Activated CD4-positive, alpha-beta T cell treated with anti-CD3 and anti-CD28 coated beads for 48 hours (primary cell): ENCODE results near the gene COG1.
"Not testable (repeated sequence)": the region's sequence is repeated elsewhere in the genome, so short reads cannot be mapped to it uniquely, and the experiment has no call there.

Source experiments
- DNase-seq: peaks from one replicate; pipeline ENCODE4 v3.0.0-alpha.2; 2020

The COG1 gene, protein sequence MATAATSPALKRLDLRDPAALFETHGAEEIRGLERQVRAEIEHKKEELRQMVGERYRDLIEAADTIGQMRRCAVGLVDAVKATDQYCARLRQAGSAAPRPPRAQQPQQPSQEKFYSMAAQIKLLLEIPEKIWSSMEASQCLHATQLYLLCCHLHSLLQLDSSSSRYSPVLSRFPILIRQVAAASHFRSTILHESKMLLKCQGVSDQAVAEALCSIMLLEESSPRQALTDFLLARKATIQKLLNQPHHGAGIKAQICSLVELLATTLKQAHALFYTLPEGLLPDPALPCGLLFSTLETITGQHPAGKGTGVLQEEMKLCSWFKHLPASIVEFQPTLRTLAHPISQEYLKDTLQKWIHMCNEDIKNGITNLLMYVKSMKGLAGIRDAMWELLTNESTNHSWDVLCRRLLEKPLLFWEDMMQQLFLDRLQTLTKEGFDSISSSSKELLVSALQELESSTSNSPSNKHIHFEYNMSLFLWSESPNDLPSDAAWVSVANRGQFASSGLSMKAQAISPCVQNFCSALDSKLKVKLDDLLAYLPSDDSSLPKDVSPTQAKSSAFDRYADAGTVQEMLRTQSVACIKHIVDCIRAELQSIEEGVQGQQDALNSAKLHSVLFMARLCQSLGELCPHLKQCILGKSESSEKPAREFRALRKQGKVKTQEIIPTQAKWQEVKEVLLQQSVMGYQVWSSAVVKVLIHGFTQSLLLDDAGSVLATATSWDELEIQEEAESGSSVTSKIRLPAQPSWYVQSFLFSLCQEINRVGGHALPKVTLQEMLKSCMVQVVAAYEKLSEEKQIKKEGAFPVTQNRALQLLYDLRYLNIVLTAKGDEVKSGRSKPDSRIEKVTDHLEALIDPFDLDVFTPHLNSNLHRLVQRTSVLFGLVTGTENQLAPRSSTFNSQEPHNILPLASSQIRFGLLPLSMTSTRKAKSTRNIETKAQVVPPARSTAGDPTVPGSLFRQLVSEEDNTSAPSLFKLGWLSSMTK

GRCh38 chr17:73192894-73193701 is at the start of gene COG1:
Gene COG1, plus strand, starts transcription at chr17:73193055. Its CDS starts 15 bp downstream, at chr17:73193070.
- DNase-seq, result peak; percentile 92

GRCh38 chr17:73144209-73144608 is 48.6 kb upstream of the COG1 start:
- DNase-seq, result not testable (repeated sequence)

- DNase-seq, result no peak
Measured at GRCh38 chr17:73145641-73146040, 47.2 kb upstream of the COG1 start.

GRCh38 chr17:73147791-73148190 is 45.1 kb upstream of the COG1 start:
- DNase-seq, result not testable (repeated sequence)

DNA sequence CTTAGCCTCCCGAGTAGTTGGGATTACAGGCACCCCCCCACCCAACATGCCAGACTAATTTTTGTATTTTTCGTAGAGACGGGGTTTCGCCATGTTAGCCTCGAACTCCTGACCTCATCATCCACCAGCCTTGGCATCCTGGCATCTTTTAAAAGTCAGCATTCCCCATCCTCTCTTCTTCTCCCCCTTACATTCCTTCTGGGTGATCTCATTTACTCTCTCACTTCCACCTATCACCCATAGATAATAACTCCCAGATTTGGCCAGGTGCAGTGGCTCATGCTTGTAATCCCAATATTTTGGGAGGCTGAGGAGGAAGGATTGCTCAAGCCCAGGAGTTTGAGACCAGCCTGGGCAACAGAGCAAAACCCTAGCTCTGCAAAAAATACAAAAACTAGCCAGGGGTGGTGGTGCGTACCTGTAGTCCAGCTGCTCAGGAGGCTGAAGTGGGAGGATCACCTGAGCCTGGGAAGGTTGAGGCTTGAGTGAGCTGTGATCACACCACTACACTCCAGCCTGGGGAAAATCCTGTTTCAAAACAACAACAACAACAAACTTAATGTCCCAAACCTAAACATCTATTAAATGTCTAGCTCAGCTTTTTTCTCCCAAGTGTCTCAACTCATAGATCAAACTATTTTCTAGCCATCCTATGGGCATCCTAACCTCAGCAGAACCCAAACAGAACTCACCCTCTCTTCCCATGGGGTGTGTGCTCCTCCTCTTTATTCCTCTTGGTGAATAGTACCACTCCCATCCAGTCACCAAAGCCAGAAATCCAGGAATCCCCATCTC is 44.1 kb upstream of the COG1 start:
- DNase-seq, result no peak

GRCh38 chr17:73150622-73151300 is 42.1 kb upstream of the COG1 start:
- not testable (repeated sequence) for DNase-seq

- DNase-seq, result no peak
Measured at GRCh38 chr17:73151916-73152632, 40.8 kb upstream of the COG1 start.

DNA sequence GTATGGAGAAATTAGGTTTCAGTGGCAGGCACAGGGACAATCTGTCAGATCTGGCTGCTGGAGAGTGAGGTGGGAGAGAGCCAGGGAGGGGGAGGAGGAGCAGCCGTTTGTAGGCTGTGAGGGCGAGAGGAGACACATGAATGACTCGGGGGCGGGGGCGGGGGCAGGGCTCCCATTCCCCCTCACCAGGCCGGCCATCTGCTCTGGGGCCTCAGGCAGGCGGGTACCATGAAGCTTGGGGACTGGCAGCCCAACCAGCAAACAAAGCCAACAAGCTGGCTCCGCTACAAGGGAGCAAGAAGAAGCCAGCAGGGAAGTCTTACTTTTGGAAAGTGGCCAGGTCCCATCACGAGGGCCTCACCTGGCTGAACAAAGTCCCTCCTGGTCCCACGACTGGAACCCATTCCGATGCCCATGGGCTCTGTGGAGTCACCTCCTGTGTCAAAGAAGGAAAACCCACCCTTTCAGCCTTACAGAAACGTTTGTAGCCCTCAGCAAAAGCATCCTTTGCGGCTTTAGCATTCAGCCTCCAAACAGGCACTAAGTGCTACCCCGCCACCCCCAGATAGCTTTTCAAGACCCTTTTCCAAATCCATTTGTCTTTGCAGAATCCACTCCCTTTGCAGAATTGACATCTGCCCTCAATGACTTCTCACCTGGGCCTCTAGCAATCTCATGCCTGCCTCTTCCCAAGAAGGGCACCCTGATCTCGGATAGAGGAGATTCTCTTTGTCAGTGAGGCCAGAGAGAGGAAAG is 37.3 kb upstream of the COG1 start:
- DNase-seq, result no peak

DNA sequence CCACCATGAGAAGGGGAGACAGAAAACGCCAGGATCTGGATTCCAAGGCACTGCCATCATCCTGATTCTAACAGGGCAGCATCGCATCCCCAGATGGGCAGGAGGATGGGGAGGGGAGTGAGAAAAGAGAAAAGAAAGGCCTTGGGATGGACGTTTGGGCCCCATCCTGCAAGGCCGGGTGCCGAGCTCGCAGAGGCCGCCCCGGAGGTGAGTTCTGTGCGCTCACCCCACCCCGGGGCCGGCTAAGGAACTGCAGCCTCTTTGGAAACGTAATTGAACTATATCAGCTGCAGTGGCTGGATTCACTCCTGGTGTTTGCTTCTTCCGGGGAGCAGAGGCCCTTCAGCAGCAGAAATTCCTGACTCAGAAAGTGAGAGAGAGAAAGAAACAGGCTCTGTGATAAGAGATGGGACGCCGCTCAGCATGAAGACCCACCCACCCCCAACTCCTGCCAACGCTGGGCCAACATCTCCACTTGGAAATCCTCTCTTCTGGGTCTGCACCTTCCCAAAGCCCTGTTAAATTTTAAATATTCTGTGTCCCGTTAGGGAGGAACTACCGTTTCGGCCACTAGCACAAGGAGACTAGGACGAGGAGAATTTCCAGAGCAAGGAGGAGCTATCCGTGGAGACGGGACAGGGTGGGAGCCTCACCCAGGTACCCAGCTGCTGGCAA is 36.6 kb upstream of the COG1 start:
- DNase-seq, result peak; percentile 79

DNA sequence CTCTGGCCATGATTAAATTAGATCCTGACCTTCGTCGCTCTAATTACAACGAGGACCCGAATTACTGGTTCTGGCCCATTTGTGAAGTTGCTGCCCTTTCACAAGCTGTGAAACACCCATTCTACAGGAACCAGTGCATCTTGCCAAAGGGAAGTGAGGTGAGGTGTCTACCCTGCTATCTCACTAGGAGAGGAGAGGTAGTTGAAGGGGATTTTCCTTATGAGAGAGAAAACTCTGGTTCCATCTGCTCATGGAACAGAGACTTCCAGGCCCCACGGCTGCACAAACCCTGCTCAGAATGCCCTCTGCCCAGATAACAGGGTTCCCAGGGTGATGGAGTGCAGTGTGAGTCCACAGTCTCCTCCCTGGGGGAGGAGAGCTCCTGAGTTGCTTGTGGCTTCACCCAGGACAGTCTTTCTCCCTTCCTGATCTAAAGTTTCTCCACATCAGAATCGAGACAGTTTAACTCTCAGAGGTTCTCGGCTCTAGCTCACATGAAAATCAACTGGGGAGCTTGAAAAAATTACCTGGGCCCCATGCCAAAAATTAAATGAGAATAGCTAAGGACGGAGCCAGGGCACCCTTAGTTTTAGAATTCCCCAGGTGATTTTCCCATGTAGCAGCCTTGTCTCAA is 35.9 kb upstream of the COG1 start:
- DNase-seq, result no peak

GRCh38 chr17:73157521-73157890 is 35.3 kb upstream of the COG1 start:
- DNase-seq, result no peak

DNA sequence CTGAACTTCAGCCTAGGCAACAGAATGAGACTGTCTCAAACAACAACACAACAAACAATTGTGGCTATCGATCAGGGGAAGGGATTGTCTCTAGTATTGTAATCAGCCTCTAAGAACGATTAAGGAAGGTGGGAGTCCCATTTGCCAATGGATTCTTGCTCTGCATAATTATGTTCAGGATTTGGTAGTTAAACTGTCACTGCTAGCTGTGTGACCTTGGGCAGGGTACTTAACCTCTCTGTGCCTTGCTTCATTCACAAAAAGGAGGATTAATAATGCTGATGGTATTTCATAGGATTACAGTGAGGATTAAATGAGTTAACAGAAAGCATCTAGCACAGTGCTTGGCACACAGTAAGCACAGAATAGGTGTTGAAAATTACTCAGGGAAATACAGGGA is 34.7 kb upstream of the COG1 start:
- no peak for DNase-seq

DNA sequence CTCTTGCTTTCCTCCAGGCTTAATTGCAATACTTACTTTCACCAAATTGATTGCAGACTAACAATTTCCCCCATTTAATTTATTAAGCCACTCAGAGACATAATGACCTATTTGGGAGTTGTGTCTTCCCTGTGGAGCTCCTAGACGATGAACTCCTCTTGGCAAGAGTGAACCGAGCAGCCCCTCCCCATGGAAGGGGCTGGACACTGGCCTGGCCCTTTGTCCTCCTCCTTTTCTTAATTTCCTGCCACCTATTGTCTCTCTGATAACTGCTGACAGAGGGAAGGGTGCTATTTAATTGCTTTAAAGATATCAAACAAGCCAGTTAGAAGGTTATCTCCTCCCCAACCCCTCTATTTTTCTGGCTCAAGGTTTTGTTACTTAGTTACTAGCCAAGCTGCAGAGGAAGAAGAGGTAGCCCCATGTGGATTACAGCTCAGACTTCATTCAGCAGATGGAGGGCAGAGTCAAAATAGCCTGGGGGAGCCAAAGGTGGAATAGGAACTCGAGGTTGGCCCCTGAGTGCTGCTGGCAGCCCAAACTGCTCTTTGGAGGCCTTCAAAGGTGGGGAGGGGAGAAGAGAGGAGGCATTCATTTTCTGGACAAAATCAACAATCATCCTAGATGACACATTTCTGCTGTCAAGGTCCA is 31.8 kb upstream of the COG1 start:
- no peak for DNase-seq

DNA sequence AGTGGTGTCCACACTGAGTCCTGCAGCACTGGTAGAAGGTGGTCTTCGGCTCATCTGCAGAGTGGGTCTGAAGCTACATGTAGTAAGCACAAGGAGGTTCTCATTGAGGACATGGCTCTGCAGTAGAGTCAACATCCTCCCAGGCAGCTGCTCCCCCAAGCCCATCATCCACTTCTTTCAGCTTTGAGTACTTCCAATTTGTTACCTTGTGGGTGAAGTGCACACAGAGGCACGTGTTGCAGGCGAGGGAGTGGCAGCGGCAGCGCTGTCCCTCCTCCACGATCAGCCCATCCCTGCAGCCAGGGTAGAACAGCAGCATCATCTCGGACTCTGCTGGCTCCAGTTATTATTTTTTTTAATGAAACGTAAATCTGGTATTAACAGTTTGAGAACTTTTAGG is 29.8 kb upstream of the COG1 start:
- DNase-seq, result no peak

- no peak for DNase-seq
Measured at GRCh38 chr17:73165616-73166404, 27.0 kb upstream of the COG1 start.

DNA sequence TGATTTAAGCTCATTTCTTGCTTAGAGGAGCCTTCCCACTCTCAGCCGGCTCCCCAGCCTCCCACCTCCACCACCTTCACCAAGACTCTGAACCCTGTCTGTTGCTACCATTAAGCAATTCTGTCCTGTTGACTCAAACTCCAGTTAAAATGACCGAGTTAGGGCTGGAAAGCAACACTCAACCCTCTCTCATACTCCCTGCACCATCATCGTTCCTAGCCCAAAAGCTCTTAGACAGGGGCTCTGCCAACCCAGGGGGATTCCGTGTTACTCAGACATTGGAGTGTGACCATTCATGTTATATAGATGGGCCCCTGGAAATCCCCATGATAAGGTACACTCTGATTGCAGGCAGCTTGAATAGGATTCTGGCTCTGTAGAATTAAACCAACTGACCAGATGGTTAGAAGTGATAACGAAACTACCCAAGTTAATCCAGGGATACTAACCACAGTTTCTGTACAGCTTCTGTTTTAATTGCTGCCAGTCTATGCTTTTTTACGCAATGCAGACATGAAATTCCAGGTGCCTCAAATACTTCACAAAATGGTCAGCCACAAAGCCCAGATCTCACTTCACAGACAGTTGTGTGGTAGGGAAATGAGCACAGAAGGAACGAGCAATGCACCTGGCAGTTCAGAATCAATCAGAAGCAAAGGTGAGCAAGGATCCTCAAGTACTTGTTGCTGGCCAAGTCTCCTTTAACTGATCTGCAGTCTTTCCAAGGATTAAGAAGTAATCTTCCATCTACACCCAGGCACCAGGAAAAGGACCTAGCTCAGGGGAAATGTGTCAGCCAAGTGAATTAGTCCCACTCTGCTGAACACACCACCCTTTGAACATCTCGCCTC is 25.9 kb upstream of the COG1 start:
- no peak for DNase-seq

DNA sequence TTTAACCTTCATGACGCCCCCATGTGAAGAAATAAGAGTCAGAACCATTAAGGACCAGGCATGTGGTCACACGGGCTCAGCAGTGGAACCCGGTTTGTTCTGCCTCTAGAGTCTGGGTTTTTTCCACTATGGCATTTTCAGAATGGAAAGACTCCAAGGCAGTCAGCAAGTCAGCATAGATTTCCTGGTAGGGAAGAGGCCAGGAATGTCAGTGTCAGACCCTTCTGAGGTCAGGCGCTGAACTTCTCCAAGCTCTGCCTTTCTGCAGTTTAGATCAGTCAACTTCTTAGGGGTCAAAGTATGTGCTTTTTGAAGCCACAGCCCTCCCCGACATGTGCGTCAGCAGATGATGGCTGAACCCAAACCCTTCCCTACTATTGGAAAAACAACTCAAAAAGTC is 24.2 kb upstream of the COG1 start:
- no peak for DNase-seq
